Measurements from ENCODE around the gene OR5H1. TPM values are rescaled to one million over a fixed set of nuclear protein-coding genes. Genes with fewer than 3 reads are reported as not detected.
"Not testable (repeated sequence)": the region's sequence is repeated elsewhere in the genome, so short reads cannot be mapped to it uniquely, and the experiment has no call there.

OR5H1 gene
- total and polyA plus RNA-seq, 2 donors (not counting 1 experiment from before 2014, with no cell fraction given): 0.17 TPM; not detected in 1

- Histone ChIP-seq H3K9ac (ENCODE audit: low read length) (no peak overlapping the region), H3K79me2 (ENCODE audit: control insufficient read depth, insufficient read depth, low read length) (no peaks in the 10 kb centered on the region), H3K27ac (ENCODE audit: low read length in 2 of 2) (no peak overlapping the region), H3K4me1 (ENCODE audit: control insufficient read depth in 2 of 2, insufficient read depth in 2 of 2, low read length in 2 of 2) (no peaks in the 10 kb centered on the region), H3K4me2 (replicated peaks; ENCODE audit: low read depth, low read length, poor library complexity, severe bottlenecking) (no peak overlapping the region), H3K36me3 (replicated peaks in 1 of 2; ENCODE audit: control extremely low read depth in 1 of 2, control insufficient read depth in 1 of 2, extremely low read depth in 1 of 2, insufficient read depth in 2 of 2, low read length in 1 of 2) (no peaks in the 10 kb centered on the region), H3K4me3 (ENCODE audit: control extremely low read depth in 1 of 5, extremely low read depth in 1 of 5, insufficient read depth in 1 of 5, low read depth in 2 of 5, low read length in 4 of 5) (no peak overlapping the region), H3K27me3 (replicated peaks in 1 of 4; ENCODE audit: control extremely low read depth in 1 of 4, control insufficient read depth in 3 of 4, insufficient read depth in 4 of 4, low read length in 3 of 4) (no peaks in the 10 kb centered on the region), H4K20me1 (ENCODE audit: control insufficient read depth, insufficient read depth, low read length, poor library complexity, severe bottlenecking) (no peaks in the 10 kb centered on the region), H2AFZ (ENCODE audit: insufficient read depth, low read depth, low read length, poor library complexity, severe bottlenecking) (no peak overlapping the region), H3K9me3 (ENCODE audit: control extremely low read depth in 1 of 3, control insufficient read depth in 2 of 3, insufficient read depth in 1 of 3, low read length in 2 of 3) (peaks cover 0 to 1% (median 0%) of the 10 kb centered on the region in 3 donors)
- H3K4me1 Mint-ChIP-seq: no peaks in the 10 kb centered on the region
- ChIA-PET CTCF (no interaction called here), POLR2A (no interaction called here)
- DNase-seq (no peak), ATAC-seq (ENCODE audit: low read depth) (no peak)
- H3K4me3 Mint-ChIP-seq: no peak overlapping the region
- no CpG with 5 or more reads among the region's 3 CpGs for WGBS (ENCODE audit: insufficient coverage)
- no peaks in the 10 kb centered on the region for H3K27me3 Mint-ChIP-seq
- no peaks in the 10 kb centered on the region for H3K9me3 Mint-ChIP-seq (ENCODE audit: insufficient read depth)
- TF ChIP-seq, protein P1, sequence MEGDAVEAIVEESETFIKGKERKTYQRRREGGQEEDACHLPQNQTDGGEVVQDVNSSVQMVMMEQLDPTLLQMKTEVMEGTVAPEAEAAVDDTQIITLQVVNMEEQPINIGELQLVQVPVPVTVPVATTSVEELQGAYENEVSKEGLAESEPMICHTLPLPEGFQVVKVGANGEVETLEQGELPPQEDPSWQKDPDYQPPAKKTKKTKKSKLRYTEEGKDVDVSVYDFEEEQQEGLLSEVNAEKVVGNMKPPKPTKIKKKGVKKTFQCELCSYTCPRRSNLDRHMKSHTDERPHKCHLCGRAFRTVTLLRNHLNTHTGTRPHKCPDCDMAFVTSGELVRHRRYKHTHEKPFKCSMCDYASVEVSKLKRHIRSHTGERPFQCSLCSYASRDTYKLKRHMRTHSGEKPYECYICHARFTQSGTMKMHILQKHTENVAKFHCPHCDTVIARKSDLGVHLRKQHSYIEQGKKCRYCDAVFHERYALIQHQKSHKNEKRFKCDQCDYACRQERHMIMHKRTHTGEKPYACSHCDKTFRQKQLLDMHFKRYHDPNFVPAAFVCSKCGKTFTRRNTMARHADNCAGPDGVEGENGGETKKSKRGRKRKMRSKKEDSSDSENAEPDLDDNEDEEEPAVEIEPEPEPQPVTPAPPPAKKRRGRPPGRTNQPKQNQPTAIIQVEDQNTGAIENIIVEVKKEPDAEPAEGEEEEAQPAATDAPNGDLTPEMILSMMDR (IDR thresholded peaks at IDR 0.05): no peak
- no peak for TF ChIP-seq EZH2 (IDR thresholded peaks at IDR 0.05; ENCODE audit: borderline replicate concordance, insufficient read depth, low read depth, low read length, poor library complexity, severe bottlenecking)
- intact Hi-C loops (cut with micrococcal nuclease): no loop called here
- H3K27ac Mint-ChIP-seq: no peak overlapping the region
These were observed 18.2 kb downstream of the OR5H1 start for GRCh38 chr3:98148751-98149150.

GRCh38 chr3:98149456-98149855, 18.9 kb downstream of the OR5H1 start:
- H3K9me3 Mint-ChIP-seq (ENCODE audit: insufficient read depth); H3K4me2 ChIP-seq (replicated peaks; ENCODE audit: low read depth, low read length, poor library complexity, severe bottlenecking); H3K27ac ChIP-seq (ENCODE audit: low read length in 2 of 2); POLR2A ChIA-PET; H3K36me3 ChIP-seq (replicated peaks in 1 of 2; ENCODE audit: control extremely low read depth in 1 of 2, control insufficient read depth in 1 of 2, extremely low read depth in 1 of 2, insufficient read depth in 2 of 2, low read length in 1 of 2); H3K4me3 ChIP-seq (ENCODE audit: control extremely low read depth in 1 of 5, extremely low read depth in 1 of 5, insufficient read depth in 1 of 5, low read depth in 2 of 5, low read length in 4 of 5); H3K9me3 ChIP-seq (ENCODE audit: control extremely low read depth in 1 of 3, control insufficient read depth in 2 of 3, insufficient read depth in 1 of 3, low read length in 2 of 3); DNase-seq; H3K4me3 Mint-ChIP-seq; H3K9ac ChIP-seq (ENCODE audit: low read length); H4K20me1 ChIP-seq (ENCODE audit: control insufficient read depth, insufficient read depth, low read length, poor library complexity, severe bottlenecking); CTCF ChIA-PET; H3K79me2 ChIP-seq (ENCODE audit: control insufficient read depth, insufficient read depth, low read length); H3K27me3 Mint-ChIP-seq; H3K4me1 ChIP-seq (ENCODE audit: control insufficient read depth in 2 of 2, insufficient read depth in 2 of 2, low read length in 2 of 2); intact Hi-C loops (cut with micrococcal nuclease); H3K4me1 Mint-ChIP-seq; H2AFZ ChIP-seq (ENCODE audit: insufficient read depth, low read depth, low read length, poor library complexity, severe bottlenecking); H3K27ac Mint-ChIP-seq; ATAC-seq (ENCODE audit: low read depth); H3K27me3 ChIP-seq (replicated peaks in 1 of 4; ENCODE audit: control extremely low read depth in 1 of 4, control insufficient read depth in 3 of 4, insufficient read depth in 4 of 4, low read length in 3 of 4): not testable (repeated sequence)
- WGBS (ENCODE audit: insufficient coverage): no CpG with 5 or more reads among the region's 4 CpGs

Measured in B cell (primary cell).